ENCODE data around the gene TNS3.
"Not testable (repeated sequence)": the region's sequence is repeated elsewhere in the genome, so short reads cannot be mapped to it uniquely, and the experiment has no call there.

Gene TNS3

DNA sequence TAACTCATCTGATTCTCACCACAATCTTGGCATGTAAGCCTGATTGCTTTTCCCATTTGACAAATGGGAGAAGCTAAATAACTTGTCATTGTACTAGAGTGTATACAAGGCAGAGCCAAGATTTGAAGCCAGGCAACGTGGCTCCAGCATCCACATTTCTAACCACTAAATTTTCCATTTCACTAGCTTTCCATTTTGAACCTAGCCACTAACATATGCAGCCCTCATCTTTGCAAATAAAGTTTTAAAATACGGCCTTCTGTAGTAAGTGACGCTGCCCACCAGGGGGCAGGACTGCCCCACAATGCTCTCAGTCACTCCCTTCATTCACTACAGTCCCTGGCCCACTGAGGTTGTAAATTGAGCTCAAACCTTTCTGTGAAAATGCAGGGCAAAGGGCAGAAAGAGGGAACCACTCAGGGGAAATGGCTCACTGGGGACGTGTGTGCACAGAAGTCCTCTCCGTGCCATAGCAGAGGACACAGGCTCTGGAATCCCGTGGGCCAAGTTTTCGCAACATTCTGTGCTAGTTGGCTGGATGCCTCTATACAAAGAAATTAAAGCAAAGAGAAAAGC lies 315.7 kb downstream of the TNS3 start:
- DNase-seq = no peak

DNA sequence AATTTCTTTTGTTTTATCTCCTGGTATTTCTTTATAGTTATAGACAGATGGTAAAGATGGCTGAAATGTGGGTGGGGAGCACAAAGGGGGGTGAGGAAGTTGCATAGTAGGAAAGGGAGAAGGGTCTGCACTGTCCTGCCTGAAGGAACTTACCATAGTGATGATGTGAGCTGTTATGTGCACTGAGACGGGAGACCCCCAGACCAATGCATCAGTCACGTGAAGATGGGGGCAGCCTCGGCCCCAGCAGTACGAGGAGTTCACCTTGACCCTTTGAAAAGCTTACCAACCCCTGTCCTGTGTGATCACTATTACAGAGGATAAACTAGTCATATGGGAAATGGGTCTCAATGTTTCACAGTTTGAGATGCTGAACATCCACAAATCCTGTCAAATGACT lies 316.3 kb downstream of the TNS3 start:
- DNase-seq = no peak

DNA sequence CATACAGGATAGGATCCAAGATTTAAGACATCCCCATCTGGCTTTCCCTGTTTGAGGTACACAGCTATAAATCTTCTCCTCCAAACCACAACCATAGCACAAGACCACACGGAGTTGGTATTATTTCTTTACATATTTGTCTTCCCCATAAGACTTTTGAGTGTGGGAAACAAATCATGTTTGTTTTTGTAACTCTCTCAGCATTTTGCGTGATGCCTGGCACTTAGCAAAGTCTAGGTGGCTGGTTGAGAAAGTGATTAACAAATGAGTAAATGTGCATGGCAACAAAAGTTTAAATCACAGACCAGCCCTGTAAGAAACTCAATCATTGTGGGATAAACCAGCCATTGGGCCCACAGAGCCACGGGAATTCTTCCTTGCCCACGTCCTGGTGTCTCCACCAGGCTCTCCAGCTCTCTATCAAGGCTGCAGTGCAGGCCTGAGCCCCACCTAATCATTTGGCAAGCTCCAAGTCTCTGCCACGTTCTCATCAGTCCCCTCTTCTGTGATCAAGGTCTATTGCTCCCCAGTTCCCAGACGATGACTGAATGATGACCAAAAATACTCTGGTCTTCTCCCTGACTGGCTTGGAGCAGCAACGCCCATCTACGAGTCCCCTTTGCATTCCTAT lies 317.8 kb downstream of the TNS3 start:
- no peak for DNase-seq

DNA sequence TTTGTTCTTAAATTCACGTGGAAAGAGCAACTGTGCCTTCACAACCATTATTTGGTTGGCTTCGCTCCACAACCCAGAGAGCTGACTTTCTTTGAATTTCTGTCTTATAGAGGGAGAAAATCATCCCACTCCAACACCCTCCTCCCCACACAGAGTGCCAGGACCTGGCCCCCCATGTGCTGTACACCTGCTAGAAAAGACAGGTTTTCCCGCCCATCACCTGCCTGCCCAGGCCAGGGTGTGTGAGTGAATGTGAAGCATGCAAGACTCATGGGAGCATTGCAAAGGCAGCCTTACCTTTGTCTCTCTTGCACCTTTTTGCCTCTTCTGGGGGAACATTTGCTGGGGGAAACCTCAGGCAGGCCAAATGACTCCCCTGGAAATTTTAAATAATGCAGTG lies 319.0 kb downstream of the TNS3 start:
- no peak for DNase-seq

DNA sequence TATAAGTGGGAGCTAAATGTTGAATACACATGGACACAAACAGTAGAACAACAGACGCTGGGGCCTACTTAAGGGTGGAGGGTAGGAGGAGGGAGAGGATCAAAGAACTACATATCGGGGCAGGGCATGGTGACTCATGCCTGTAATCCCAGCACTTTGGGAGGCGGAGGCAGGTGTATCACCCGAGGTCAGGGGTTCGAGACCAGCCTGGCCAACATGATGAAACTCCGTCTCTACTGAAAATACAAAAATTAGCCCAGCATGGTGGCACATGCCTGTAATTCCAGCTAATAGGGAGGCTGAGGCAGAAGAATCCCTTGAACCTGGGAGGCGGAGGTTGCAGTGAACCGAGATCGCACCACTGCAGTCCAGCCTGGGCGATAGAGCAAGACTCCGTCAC lies 319.8 kb downstream of the TNS3 start:
- not testable (repeated sequence) for DNase-seq

DNA sequence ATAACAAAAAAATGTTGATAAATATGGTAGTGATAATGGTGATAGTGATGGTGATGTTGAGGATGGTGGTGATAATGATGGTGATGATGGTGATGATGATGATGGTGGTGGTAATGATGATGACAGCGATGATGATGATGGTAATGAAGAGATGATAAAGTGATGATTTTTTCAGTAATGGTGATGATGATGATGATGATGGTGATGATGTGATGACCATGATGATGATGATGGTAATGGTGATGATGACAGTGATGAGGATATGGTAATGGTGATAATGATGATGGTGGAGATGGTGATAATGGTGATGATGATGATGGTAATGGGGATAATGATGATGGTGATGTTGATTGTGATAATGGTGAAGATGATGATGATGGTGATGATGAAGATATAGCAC lies 321.6 kb downstream of the TNS3 start:
- no peak for DNase-seq

DNA sequence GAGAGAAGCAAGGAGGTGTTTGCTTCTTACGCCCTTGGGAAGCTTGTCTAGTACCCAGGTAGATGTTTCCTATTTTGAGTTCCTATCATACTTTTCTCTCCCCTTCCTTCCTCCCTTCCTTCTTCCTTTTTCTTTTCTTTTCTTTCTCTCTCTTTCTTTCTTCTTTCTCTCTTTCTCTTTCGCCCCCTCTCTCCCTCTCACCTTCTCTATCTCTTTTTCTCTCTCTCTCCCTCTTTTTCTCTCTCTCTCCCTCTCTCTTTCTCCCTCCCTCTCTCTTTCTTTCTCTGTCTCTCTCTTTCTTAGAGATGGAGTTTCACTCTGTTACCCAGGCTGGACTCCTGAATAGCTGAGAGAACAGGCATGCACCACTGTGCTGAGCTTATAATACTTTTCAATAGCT lies 322.2 kb downstream of the TNS3 start:
- no peak for DNase-seq

DNA sequence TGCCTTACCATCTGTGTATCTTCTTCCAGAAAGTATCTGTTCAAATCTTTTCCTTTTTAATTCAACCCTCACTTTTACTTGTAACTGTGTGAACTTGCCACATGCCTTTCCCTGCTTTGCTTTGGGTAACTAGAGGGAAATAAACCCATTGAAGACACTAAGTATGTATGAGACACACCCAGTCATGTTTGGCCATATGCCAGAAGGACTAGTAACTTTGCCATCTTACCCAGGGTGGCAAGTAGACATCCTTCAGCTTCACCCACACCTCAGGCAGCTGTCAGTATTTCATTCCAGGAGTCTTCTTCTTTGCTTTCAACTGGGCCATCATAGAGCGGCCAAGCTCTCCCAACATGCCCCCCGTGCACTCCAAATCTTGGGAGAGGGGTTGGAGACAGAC lies 323.1 kb downstream of the TNS3 start:
- no peak for DNase-seq

DNA sequence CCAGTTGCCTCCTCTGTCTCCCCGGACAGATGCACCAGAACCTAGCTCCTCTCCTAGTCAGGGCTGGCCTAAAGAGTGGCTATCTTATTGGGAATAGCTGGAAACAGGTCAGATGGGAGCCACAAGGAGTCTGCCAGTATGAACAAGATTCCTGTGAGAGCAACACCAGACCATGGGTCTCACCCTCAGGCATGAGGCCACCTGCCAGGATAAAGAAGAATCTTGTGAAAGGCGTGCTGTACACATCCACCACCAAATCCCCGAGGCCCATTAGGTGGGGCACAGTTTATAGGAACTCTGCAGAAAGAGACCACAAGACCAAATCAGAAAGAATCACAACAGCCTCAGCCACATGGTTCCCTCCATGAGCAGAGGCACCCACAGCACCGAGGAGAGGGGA lies 325.9 kb downstream of the TNS3 start:
- no peak for DNase-seq

DNA sequence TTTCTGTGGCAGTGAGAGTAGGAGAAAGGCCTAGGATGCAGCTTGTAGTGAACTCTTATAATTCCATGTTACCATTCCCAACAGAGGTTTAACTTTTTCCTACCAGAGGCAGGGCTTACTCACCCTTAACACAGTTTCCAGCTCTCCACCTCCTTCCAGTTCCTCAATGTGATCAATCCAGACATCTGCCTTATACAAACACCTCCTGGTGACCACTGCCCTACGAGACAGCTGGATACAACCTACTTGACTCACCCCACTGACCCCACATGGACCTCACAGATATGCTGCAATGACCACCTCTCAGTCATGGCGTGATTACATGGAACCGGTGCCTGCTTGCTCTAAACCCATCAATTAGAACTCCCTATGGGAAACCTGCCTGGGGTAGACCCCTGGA lies 326.5 kb downstream of the TNS3 start:
- no peak for DNase-seq

DNA sequence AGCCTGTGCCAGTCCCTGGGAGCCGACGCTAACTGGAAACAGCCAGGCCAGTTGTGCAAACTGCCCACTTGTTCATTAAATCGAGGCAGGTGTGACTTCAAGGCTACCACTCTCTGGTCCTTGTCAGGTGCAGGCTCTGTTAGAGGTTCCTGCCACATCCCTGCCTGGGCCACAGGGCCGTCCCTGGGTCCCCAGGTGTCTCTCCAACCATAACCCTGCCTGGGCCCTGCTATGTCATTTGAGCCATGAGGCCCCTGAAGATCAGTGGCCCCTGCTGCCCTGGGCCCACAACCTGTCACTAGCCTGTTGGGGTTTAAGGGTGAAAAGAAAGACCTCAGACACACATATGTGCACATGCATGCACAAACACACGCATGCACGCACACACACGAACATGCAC lies 326.9 kb downstream of the TNS3 start:
- no peak for DNase-seq

DNA sequence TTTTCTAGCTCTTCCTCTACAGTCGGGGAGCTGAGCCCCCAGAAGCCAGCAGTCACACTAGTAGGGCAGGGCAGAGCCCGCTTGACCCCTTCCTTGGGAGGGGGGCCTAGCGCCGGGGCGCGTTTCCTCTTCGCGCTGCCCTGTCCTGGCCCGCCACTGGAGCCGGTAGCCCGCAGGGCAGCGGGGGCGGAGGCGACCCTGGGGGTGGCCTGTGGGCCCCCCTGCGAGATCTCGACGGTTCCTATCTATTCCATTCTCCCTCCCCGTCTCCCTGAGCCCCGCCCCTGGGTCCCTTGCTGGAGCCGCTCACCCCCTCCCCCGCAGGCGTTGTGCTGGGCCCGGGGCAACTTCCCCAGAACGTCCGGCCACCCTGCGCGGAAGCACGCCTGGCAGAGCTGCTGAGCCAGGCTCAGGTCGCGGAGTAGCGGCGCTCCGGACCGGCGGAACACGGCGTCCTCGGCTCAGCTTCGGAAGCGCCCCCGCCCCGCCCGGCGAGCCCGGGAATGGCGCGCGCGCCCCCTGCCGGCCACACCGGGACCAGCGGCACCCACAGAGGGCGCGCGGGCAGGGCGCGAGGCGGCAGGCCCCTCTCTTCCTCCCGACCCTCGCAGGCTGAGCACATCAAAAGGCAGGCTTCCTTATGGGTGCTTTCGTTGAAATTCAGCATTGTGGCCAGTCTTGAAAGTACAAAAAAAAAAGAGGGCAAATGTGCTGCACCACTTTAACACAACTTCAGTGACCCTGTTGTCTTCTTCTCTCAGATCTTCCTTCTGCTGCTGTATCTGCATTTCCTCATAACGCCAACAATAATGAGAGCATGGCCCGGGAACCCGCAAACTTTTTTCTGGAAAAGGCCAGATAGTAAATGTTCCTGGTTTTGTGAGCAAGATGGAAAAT lies 327.6 kb downstream of the TNS3 start:
- DNase-seq = peak; percentile 45

DNA sequence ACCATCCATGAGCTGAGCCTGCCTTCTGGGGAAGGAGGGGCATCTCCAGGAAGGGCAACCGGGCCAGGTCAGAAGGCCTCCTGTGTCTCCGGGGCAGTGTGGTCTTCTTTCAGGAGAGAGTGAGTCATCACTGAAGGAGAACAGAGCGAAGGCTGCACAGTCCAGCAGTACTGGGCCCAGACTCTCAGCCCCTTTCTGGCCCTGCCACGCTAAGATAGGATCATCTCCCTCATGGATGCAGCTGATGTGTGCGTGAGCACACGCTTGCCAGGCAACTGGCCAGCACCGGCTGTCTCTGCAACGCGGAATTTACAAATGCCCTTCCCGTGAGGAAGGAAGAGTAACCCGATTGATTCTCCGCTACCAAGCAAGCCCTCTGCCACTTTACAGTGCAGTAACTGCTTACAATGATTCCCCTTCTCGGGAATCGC lies 328.2 kb downstream of the TNS3 start:
- DNase-seq = no peak

DNA sequence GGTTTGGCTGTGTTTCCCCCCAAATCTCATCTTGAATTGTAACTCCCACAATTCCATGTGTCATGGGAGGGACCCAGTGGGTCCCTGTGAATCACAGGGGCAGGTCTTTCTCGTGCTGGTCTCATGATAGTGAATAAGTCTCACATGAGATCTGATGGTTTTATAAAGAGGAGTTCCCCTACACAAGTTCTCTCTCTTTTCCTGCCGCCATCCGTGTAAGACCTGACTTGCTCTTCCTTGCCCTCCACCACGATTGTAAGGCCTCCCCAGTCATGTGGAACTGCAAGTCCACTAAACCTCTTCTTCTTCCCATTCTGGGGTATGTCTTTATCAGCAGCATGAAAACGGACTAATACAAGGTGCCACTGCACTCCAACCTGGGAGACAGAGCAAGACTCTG lies 329.2 kb downstream of the TNS3 start:
- DNase-seq = no peak

DNA sequence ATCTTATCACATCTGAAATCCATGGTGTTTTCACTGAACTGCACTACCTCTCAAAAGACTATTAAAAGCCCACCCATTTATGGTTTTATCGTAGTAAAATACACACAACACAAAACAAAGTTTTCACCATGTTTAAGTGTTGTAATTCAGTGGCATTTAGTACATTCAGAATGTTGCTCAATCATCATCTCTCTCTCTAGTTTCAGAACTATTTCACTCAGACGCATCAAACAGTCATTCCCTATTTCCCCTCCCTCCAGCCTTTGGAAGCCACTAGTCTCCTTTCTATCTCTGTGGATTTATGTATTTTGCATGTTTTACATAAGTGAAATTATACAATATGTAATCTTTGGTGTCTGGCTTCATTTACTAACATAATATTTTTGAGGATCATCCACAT lies 332.6 kb downstream of the TNS3 start:
- no peak for DNase-seq

DNA sequence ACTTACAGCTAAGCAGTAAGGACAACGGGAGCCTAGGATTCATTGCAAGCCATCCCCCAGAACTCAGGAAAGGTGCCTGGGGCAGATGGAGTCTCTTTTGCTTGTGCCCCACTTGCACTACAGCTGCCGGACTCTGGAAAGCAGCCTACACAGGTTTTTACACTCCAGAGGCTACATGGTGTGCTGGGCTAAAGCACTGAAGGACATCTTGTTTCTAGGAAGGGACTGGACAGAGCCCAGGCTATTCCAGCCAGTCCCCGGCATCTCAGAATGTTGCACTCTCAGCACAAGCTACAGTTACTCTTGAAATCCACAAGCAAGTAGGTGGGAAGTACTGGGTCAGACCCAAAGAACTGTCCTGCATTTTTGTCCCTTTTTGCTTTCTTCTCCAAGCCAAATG lies 333.1 kb downstream of the TNS3 start:
- no peak for DNase-seq

DNA sequence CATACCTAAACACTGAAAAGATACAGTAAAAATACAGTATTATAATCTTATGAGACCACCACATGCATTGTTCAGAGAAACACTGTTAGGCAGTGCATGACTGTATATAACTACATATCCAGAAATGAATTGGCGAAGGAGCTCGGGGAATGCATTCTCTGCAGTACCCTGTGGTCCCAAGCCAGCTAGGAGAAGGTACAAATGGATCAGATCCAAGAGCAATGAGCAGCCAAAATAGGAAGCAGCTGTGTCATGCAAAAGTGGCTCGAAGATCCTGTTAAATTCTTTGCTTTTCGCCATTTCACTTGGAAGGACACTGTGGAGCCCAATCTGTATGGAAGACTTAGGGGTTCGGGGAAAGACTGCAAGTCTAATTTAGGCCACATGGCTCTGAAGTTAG lies 334.8 kb downstream of the TNS3 start:
- DNase-seq = no peak

DNA sequence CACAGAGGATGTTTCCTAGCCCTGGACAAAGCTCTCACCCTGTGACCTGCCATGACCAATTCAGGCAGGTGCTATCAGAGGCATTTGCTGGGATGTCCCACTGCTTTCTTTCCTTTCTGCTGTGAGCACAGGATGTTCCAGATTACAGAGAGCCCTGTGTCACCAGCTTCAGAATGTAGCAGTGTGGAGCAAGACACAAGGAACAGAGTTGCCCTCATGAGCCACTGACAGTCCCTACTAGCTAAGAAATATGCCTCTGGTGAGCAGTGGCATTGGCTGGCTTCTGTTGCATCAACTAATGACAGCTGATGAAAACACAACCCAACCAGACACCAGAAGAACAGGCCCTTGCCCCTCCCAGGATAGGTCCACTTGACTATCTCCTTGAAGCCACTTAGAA lies 337.2 kb downstream of the TNS3 start:
- no peak for DNase-seq

DNA sequence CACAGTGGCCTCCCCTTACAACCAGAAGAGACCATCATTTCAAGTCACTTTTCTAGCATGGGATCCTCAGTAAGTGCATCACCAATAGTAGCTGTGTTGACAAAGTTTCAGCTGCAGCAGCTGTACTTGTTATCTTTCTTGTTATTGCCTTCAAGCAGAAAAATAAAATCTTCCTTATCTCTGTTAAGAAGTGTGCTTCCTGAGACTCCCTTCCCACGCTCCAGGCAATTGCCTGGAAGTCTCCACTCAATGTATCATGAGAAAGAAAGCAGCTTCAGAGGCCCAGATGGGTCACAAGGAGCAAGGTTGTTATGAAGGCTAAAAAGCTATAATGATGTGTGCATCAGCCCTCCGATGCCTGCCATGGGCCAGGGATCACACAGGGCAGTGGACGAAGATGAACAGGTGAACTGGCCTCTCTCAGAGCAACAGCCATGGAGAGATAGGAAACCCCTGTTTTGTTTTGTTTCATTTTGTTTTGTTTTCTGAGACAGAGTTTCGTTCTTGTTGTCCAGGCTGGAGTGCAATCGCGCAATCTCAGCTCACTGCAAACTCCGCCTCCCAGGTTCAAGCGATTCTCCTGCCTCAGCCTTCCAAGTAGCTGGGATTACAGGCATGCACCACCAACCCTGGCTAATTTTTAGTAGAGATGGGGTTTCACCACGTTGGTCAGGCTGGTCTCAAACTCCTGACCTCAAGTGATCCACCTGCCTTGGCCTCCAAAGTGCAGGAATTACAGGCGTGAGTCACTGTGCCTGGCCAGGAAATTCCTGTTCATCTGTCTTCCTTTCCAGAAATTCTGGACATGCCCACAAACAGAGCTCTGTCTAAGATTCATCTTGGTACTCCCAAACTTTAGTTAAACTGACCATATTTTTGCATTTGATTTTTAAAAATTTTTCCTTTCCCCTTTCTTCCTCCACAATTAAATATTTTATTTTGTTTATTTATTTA lies 340.5 kb downstream of the TNS3 start:
- DNase-seq = no peak

DNA sequence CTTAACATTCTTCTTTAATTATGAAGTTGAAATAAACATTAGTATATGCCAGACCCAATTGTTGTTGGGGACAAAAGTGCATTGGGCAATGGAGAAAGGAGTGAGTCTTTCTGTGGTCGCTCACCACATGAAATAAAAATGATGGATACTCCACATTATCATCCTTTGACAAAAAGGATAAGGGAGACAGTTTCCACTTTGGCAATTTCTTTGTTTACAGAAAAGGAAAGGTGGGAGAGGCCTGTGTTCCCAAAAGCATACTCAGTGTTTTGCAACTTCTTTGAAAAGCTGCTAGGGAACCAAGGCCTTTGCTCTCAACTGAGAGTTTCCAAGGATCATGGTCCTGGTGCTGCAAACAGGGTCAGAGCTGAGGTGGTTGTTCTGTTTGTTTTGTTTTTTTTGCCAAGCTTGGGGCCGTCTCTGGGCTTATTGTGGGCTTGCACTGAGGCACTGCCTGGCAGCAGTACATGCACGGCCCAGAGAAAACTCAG lies 341.9 kb downstream of the TNS3 start:
- no peak for DNase-seq

DNA sequence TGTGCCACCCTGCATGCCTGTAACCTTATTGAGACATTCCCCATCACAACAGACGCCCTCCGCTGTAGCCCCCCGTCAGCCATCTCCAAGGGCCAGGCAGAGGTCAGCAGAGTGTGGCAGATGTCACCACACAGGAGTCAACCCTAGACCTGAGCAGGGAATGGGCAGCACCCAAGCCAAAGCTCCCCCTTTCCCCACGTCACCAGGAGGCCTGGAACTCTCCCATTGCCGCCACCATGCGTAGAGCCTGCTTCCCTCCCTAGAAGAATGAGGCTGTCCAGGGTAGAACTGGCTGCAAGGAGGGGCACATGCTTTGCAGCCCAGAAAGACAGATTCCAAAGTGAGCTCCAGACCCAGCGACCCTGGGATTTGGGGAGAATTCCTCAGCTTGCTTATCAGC lies 342.9 kb downstream of the TNS3 start:
- no peak for DNase-seq

DNA sequence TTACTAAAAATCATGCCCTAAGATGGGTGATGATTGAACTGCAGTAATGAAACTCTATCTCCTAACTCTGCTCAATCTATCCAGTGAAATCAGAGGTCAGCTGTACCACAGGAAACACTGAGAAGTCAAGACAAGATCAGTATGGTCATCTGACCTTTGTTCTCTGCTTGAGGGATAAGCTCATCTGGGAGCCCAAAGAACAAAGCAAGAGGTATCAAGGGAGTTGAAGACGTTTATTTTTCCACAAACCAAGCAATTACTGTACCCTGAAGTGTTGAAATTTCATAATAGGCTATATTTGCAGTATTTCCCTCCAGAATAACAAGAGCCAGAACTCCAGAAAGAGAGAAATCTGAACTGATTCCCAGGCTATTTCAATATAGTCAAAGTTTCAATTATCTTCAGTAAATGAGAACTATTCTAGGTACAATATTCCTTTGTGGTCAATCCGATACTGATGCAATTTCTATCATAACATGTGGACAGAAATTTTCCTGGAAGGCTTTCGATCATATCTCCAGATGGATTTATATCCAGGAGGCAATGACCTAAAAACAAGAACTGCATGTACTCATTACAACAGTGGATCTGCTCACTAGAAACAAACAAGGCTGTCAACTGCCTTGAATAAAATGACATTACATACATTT lies 345.3 kb downstream of the TNS3 start:
- DNase-seq = no peak

Data from activated CD8-positive, alpha-beta memory T cell treated with anti-CD3 and anti-CD28 coated beads, Interleukin-2, amount 50 U/mL, for 4 hours (primary cell).